H1 (cell line): Measurements from ENCODE around the gene ZMAT5. TPM values are rescaled to one million over a fixed set of nuclear protein-coding genes. Genes with fewer than 3 reads are reported as not detected.

Experiments used
- ASH2L ChIP-seq: fragments of 200-600, 300-600 bp; sonication (generic); IDR thresholded peaks from one replicate; pipeline ENCODE4 v1.7.1; 2017; ENCODE audit warnings: low read length
- CREB1 ChIP-seq: IDR thresholded peaks from 2 replicates; pipeline ENCODE4 v1.6.1; 2012; ENCODE audit warnings: inconsistent platforms
- EP300 ChIP-seq, 2 experiments: IDR thresholded peaks; 1 replicate in 1 of 2; 2 replicates in 1 of 2; pipeline ENCODE4 v1.6.1; 2011 to 2012; ENCODE audit warnings: low read depth in 2 of 2, low read length in 2 of 2, mild to moderate bottlenecking in 2 of 2, borderline replicate concordance in 1 of 2, inconsistent platforms in 1 of 2, moderate library complexity in 1 of 2
- MAX ChIP-seq: IDR thresholded peaks from 2 replicates; pipeline ENCODE4 v1.6.1; 2012; ENCODE audit warnings: inconsistent platforms
- RAD21 ChIP-seq, 2 experiments: IDR thresholded peaks in 1 of 2; conservative IDR thresholded peaks in 1 of 2; 2 replicates each; pipeline ENCODE4 v1.6.1; 2011; ENCODE audit warnings: low read depth in 2 of 2, low read length in 2 of 2, improper control_type of control experiment in 1 of 2, inconsistent platforms in 1 of 2, mild to moderate bottlenecking in 1 of 2, moderate library complexity in 1 of 2
- SUZ12 ChIP-seq: fragments of 200-600 bp; sonication (generic); IDR thresholded peaks from 2 replicates; pipeline ENCODE4 v1.6.1; 2012; ENCODE audit warnings: mild to moderate bottlenecking, inconsistent platforms, low read length, moderate library complexity, mixed read lengths
- polyA plus RNA-seq, 7 experiments: library from polyadenylated mRNA; depleted of rRNA in 3 of 7; stranded (reverse) in 5 of 7; unstranded in 2 of 7; fragments of >200 nt in 5 of 7; fragments of 200-250 nt in 2 of 7; gene quantifications; 1 replicate in 5 of 7; 2 replicates in 1 of 7; 4 replicates in 1 of 7; pipeline versions ENCODE4 v1.2.1 to v1.2.3, GENCODE V29; 2011 to 2013; ENCODE audit warnings: missing spikeins in 2 of 7, mixed read lengths in 2 of 7
- total RNA-seq: library from RNA; stranded (reverse); fragmentation: NEBNext Ultra II Directional; extraction: Animal tissue kit (Norgen Biotek cat#: 25700); gene quantifications from 2 replicates; pipeline ENCODE4 v1.2.1, GENCODE V29; 2021

Gene ZMAT5
- total and polyA plus RNA-seq, 2 of the 8 experiments (the other 6 are each of a cell fraction or from before 2014, with no cell fraction given) = 14.0 to 38.3 TPM

- TF ChIP-seq ASH2L (no peak), MAX (no peak), RAD21 (IDR thresholded peaks at IDR 0.05 in 1 of 2, conservative IDR thresholded peaks at IDR 0.05 in 1 of 2; ENCODE audit: low read depth in 2 of 2, low read length in 2 of 2) (no peak), EP300 (IDR thresholded peaks at IDR 0.05; ENCODE audit: borderline replicate concordance in 1 of 2, low read depth in 2 of 2, low read length in 2 of 2) (no peak), CREB1 (no peak), SUZ12 (no peak)
Observed at GRCh38 chr22:29700900-29701154, 66.0 kb downstream of the ZMAT5 start (continued).
